Hematopoietic multipotent progenitor cell treated with erythropoietin and hydrocortisone succinate and interleukin-3 and kit ligand, for 15 days (in vitro differentiated cells): Measurements from ENCODE around the gene FBXW7.
A peak's percentile ranks its signal among the peaks of the same experiment; 100 is the strongest.

Source experiments
- DNase-seq: peaks from one replicate; pipeline ENCODE4 v3.0.0-alpha.2; 2015; ENCODE audit warnings: low spot score

The FBXW7 gene

DNA sequence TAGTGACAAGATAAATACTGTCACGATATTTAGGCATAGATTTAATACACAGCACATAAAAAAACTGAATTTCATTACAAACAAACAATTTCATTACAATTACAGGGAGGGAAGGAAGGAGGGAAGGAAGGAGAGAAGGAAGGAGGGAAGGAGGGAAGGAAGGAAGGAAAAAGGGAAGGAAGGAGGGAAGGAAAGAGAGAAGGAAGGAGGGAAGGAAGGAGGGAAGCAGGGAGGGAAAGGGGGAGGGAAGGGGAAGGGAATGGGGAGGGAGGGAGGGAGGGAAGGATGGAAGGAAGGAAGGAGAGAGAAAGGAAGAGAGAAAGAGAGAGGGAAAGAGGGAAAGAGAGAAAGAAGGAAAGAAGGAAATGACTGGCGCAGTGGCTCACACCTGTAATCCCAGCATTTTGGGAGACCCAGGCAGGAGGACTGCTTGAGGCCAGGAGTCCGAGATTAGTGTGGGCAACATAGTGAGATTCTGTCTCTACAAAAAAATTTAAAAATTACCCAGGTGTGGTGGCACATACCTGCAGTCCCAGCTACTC is 64.6 kb downstream of the FBXW7 start:
- DNase-seq: no peak

DNA sequence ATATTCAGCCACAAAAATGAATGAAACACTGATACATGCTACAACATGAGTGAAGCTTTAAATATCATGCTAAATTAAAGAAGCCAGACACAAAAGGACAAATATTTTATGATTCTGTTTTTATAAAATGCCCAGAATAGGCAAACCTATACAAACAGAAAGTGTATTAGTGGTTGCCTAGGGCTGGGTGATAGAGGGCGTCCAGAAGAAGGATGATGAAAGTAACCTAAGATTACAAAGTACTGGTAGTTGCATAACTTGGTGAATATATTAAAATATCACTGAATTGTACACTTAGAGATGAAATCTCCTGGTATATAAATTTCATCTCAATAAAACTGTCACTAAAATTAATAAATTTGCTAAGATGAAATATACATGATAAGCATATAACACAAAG is 67.5 kb downstream of the FBXW7 start:
- no peak for DNase-seq

DNA sequence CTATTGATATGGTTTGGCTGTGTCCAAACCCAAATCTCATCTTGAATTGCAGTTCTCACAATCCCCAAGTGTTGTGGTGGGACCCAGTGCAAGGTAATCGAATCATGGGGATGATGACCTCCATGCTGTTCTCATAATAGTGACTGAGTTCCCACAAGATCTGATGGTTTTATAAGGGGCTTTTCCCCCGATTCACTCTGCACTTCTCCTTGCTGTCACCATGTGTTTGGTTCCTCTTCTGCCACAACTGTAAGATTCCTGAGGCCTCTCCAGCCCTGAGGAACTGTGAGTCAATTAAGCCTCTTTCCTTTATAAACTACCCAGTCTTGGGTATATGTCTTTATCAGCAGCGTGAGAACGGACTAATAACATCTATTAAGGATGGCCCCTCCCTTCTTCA is 68.8 kb downstream of the FBXW7 start:
- no peak for DNase-seq

DNA sequence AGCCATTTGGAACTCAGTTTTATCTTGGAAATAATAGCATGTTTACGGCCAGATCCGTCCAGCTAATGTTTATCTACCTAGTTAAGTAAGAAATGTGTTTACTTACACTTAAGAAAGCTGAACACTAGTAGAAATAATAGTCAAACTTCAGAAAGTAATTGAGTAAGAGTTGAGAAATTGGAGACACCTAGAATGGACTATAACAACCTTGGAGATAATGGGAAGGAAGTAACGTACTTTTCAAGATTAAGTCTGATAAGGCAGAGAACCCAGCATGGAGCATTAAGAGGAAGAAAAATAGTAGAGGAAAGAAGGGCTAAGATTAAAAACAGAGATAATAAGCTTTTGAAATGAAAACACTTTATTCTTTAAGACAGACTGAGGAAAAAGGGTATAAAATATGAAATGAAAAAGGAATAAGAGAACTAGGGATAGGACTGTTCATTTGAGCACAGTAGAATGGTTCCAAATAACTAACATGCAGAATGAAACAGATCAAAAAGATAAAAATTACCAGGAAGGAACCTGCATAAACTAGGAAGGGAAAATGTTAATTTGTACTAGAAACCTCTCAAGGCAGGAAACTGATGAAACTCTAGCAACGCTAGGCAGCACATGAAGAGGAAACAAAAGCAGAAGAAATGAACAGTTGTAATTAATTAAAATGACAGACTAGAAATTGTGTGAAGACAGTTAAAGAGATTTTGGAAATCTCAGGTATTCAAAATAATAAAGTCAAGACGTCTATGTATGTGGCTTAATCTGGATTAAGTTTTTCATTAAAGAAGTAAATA is 71.7 kb downstream of the FBXW7 start:
- DNase-seq: no peak

DNA sequence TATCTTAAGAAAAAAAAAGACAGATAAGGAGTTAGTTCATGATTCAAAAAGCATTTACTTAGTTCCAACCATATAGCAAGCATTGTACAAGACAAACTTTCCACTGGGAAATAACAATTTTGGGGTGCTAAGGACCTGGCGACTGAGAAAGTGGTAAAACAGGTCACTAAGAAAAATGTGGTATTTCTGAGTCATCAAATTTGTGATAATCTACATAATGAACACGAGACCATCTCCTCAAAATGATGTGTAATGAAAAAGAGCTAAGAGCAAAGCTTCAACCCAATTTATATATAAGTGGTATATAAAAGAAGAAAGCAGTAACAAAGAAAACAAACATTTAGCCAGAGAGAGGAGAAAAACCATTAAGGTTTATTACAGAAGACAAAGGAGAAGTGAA is 72.3 kb downstream of the FBXW7 start:
- no peak for DNase-seq

DNA sequence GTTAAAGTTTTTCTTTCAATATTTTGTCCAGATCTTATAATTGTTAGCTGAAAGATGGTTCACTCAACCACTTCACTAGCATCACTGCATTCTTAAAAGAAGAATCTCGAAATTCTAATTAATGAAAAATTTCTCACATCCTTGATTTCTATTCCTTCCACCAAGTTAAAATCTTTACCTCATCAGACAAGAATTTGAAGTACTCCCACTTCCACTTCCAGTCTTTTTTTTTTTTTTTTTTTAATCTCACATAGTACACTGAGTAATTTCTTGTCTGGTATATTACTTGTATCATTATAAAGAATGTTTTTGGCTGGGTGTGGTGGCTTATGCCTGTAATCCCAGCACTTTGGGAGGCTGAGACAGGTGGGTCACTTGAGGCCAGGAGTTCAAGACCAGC is 73.2 kb downstream of the FBXW7 start:
- DNase-seq: no peak

DNA sequence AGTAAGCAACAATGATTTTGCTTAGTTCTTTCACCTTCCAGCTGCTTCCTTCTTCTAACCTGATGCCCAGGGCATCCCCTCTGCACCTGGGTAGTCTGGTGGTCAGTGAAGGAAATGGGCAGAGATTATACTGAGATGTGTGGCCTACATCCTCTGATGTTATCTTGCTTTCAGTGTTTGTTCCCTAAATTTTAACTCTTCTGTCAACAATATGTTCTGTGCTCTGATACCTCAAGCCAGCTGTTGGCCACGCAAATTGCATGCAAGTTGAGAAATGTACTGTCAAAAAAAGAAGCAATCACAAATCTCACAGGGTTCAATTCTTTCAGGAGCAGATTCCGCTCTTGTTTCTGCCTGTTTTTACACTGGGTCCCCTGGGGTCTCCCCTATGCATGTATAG is 73.8 kb downstream of the FBXW7 start:
- no peak for DNase-seq

DNA sequence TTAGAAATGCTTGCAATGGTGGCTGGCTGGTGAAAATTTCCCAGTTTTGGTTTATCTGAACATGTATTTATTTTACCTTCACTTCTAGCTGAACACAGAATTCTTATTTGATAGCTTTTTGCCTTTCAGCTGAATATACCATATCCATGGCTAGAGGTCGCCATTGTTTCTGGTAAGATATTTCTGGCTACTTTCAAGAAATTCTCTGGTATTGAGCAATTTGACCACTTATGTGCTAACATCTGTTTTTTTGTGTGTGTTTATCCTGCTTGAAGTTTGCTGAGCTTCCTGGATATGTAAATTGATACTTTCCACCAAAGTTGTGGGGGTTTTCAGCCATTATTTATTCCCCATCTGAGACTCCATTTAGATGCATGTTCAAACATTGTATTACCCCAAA is 75.4 kb downstream of the FBXW7 start:
- no peak for DNase-seq

DNA sequence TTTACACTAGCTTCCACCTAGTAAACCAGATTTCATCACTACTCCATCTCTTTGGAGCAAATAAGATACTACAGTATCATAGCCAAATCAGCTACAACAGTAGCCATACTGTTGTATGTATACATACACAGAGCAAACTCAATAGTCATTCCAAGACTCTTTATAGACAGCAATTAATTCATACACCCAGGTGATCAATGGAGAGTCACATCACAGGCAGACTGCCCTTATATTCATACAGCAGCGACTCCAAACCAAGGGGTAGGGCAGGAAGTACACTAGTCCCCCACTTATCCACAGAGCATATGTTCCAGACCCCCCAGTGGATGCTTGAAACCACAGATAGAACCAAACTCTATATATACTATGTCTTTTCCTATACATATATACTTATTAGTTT is 76.6 kb downstream of the FBXW7 start:
- DNase-seq: no peak

DNA sequence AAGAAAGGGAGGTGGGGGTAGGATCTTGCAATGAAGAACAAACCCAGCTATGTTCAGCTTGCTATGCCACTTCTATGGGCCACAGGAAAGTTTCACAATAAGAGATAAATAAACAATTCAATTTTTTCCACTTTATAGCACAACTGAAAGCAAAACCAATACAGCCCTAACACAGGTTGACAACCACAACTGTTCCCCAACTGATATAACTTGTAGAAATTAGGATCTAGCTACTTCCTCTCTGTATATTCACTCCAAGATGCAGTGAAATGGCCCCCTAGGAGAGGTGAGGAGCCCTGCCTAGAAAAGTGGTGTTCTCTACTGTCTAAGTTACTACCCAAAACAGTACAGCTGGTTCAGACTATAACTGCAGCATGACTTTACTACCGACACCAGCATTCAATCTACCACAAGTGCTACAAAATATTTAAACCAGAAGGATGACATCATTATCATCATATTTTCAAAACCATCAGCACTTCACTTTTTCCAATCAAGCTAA is 77.0 kb downstream of the FBXW7 start:
- no peak for DNase-seq

DNA sequence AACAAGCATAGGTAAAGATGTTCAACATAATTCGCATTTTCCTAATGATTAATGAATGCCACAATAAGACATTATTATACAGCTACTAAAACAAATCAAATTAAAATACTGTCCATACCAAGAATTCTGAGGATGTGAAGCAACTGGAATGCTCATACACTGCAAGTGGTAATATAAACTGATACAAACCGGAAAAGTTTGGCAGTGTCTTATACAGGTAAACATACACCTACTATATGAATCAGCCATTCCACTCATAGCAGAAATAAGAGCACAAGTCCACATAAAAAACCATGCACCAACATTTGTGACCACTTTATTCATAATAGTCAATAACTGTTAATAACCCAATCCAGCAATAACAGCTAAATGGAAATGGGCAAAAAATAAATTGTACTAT is 79.3 kb downstream of the FBXW7 start:
- DNase-seq: no peak

DNA sequence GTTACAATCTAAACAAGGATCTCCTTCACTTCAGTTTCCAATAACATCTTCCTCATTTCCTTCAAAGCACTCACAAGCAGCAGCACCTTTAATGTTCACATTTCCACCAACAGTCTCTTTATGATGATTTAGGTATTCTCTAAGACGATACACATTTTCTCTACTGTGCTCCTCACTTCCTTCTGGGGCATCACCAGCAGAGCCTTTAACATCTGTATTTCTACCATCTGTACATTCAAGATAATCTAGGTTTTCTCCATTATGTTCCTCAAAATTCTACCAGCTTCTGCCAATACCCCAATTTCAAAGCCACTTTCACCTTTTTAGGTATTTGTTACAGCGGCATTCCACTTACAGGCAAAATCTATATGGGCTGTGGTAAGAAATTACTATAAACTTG is 80.6 kb downstream of the FBXW7 start:
- no peak for DNase-seq

DNA sequence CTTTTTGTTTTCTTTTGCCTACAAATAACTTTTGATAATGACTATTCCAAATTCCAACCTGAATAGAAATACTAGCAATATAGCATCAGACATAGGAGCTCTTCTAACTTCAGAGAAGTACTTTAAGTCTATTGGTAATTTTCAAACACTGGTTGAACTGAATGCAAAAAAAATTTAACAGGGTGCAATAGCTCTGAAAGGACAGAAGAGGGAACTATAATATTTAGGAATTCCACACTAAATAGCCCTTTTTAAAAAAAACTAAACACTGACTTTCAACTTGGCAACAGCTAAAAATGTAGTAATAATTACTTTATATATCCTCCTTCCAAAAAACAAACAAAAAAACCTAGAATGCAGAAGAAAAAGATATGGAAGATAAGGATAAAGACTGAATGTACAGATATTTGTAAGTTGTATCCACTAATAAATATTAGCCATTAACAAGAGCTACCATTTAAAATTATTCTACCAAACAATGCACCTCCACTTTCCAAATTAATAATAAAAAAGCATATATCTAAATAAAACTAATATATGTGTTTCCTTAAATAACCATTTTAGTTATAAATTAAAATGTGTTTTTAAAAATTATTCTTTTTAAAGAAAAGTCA is 81.4 kb downstream of the FBXW7 start:
- peak; percentile 30 for DNase-seq

DNA sequence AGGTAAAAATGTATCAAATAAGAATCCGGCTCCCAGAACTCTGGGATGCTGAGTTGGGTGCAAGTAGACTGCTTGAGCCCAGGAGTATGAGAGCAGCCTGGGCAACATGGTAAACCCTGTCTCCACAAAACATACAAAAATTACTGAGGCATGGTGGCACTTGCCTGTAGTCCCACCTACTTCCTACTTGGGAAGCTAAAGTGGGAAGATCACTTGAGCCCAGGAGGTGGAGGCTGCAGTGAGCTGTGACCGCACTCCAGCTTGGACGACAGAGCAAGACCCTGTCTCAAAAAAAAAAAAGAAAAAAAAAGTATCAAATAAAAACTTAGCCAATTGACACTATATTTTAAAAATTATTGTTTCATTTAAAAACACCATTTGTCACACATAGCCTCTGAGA is 84.4 kb downstream of the FBXW7 start:
- no peak for DNase-seq

DNA sequence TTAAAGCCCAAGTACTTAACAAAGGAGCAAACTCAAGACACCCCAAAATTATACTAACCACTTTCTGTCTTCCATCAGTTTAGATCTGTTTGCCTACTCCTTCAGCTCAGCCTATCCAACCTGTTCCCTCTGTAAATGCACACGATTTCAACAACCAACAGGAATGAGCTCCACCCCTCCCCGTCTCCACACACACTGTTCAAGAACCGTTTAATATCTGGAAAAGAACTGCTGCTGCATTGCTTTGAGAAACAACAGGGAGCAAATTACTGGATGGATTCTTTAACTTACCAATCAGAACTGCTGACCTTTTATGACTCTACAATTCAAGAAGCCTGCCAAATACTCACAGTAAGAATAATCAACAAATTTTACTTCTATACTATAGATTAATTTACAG is 87.0 kb downstream of the FBXW7 start:
- DNase-seq: no peak

DNA sequence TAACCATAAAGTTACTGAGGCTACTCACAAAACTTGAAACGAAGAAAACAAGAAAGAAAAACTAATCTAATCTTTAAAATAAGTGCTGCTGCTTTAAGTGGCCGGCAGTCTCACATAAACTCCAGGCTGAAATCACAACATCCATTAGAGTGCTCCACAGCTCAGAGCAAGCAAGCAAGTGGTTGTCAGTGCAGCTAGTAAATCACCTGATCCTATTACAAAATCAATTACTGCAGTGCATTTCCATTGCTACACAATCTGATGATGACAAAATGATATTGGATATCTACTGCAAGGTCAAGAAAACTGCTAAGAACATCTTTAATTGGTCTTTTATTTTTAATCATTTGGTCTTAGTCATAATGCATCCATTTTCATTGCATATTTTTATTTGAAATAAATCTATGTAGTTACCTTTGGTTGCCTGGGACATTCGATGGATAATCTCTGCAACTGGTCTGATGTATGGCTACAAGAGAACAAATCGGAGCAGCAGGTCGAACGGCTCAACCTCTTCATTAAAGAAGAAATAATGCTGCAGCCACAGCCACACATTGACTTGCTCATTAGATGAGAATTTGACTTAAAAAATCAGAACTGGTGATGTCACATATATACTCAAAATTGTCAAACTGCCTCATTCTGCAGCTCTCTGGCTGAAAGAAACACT is 87.7 kb downstream of the FBXW7 start:
- no peak for DNase-seq

DNA sequence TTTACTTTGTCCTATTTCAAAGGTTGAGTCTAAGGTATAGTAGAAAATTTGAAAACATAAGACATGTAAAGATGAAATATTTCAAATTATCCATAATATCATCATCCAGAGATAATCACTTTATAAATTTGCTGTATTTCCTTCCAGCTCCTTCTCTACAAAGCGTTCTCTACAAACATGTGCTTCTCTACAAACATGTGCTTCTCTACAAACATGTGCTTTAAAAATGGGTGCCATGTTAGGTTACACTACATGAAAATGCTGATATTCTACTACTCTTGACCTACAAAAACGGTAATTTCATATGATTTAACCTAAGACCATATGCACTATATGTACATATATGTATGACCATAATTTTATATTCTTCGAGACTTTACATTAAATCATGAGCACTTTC is 92.0 kb downstream of the FBXW7 start:
- DNase-seq: no peak

DNA sequence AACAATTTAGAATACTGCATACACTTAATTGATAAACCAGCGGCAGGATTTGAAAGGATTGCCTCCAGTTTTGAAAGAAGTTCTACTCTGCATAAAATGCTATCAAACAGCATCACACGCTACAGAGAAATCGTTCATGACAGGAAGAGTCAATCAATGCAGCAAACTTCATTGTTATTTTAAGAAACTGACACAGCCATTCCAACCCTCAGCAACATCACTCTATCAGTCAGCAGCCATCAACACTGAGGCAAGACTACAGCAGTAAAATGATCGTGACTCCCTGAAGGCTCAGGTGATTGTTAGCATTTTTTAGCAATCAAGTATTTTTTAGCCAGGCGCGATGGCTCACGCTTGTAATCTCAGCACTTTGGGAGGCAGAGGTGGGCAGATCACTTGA is 98.3 kb downstream of the FBXW7 start:
- DNase-seq: no peak

DNA sequence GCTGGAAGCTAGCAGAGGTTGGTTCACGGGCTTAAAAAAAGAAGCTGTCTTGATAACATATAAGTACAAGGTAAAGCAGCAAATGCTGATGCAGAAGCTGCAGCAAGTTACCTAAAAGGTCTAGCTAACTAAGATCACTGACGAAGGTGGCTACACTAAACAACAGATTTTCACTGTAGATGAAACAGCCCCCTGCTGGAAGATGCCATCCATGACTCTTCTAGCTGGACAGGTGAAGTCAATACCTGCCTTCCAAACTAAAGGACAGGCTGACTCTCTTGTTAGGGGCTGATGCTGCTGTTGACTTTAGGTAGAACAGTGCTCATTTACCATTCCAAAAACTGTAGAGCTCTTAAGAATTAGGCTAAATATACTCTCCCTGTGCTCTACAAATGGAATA is 99.5 kb downstream of the FBXW7 start:
- no peak for DNase-seq

DNA sequence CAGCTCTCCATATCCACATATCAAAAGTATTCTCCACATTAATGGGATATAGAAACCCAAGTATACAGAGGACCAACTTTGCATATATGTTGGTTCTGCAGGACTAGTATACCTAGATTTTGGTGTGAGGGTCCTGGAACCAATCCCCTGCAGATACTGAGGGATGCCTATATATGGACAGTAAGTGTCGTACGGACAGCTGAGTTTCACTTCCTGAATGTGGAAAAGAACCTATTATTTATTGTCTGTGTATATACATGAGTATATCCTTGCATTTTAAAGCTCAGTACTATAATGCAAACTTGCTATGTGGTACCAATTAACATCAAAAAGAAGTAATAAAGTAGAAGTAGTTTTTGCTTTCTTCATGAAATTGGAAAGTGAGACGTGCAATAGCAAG is 101.9 kb downstream of the FBXW7 start:
- DNase-seq: no peak

DNA sequence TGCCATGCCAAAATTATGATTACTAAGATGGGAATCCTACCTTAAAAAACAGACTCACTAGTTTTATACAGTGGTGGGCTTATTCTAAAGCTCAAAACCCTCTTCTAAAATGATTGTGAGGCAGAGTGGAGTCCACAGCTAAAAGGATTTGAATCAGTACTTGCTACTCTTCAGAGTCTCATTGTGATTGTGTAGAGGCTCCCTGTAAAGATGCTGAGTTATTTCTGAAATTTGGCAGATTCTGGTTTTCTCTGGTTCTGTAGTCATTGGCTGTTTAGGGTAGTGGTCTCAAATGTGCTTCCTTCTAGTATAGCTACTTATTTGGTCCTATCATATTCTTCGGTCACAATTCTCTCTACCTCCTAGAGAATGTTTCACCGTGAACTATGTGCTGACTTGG is 104.1 kb downstream of the FBXW7 start:
- DNase-seq: no peak

DNA sequence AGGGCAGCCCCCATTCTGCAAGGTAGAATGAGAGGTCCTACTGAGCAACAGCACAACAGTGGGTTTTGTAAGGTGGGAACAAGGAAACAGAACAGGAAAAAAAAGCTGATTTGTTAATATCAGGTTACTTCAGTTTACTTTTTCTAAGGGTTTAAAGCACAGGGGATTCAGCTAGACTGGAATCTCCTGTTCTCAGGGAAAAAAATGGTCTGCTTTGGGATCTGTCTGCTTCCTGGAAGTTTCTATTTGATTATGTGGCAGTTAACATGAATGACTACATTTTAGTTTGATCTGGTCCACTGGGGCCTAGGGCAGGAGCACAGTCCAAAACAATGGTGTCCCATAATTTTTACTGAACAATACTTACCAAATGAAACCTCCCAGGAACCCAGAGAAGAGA is 104.6 kb downstream of the FBXW7 start:
- DNase-seq: no peak

DNA sequence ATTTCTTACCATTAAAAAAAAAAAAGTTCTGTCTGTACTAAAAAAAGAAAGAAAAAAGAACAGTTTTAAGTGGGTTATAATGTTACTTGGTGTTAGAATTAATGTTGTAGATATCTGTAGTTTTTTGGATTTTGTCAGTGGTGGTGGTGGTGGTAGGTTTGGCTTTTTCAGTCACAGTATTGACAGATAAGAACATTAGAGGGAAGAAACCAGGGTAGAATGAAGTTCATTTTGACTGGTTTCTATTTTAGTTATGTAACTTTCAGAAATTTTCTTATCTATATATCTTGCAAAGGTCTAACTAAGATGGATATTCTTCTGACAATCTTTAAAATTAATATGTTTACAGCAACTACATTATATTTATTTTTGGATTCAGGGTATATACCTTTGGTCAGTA is 105.4 kb downstream of the FBXW7 start:
- DNase-seq: no peak
